ENCODE results near the gene TBCEL. TPM values are rescaled to one million over a fixed set of nuclear protein-coding genes. Genes with fewer than 3 reads are reported as not detected.

Gene TBCEL
- total and polyA plus RNA-seq, 2 donors, result 9.0 to 26.8 TPM

GRCh38 chr11:121035169-121035755, 11.4 kb downstream of the TBCEL start:
- DNase-seq (ENCODE audit: low read depth in 6 of 9, low spot score in 9 of 9), result no peak
- no peaks in the 10 kb centered on the region for H3K27me3 ChIP-seq (ENCODE audit: control insufficient read depth in 2 of 2, insufficient read depth in 1 of 2, low read length in 1 of 2)
- H3K27ac ChIP-seq (ENCODE audit: low read depth in 1 of 2, low read length in 1 of 2), result no peak overlapping the region
- H3K36me3 ChIP-seq (ENCODE audit: control insufficient read depth in 2 of 2, insufficient read depth in 2 of 2, low read length in 1 of 2), result no peaks in the 10 kb centered on the region
- WGBS, result 80% methylated on average over 4 of the region's 4 CpGs
- no peaks in the 10 kb centered on the region for H3K4me1 ChIP-seq (ENCODE audit: control insufficient read depth in 2 of 2, insufficient read depth in 2 of 2, low read length in 2 of 2)
- no peak overlapping the region for H3K4me3 ChIP-seq (ENCODE audit: low read length in 2 of 2)
- H3K9me3 ChIP-seq (ENCODE audit: control insufficient read depth in 2 of 2, insufficient read depth in 1 of 2, low read length in 1 of 2), result no peaks in the 10 kb centered on the region

GRCh38 chr11:121035780-121036179, 11.9 kb downstream of the TBCEL start:
- no peaks in the 10 kb centered on the region for H3K36me3 ChIP-seq (ENCODE audit: control insufficient read depth in 2 of 2, insufficient read depth in 2 of 2, low read length in 1 of 2)
- H3K4me1 ChIP-seq (ENCODE audit: control insufficient read depth in 2 of 2, insufficient read depth in 2 of 2, low read length in 2 of 2), result no peaks in the 10 kb centered on the region
- WGBS, result 69% methylated on average over 3 of the region's 3 CpGs
- DNase-seq (ENCODE audit: low read depth in 6 of 9, low spot score in 9 of 9), result no peak
- H3K27me3 ChIP-seq (ENCODE audit: control insufficient read depth in 2 of 2, insufficient read depth in 1 of 2, low read length in 1 of 2), result no peaks in the 10 kb centered on the region
- no peak overlapping the region for H3K27ac ChIP-seq (ENCODE audit: low read depth in 1 of 2, low read length in 1 of 2)
- H3K4me3 ChIP-seq (ENCODE audit: low read length in 2 of 2), result no peak overlapping the region
- no peaks in the 10 kb centered on the region for H3K9me3 ChIP-seq (ENCODE audit: control insufficient read depth in 2 of 2, insufficient read depth in 1 of 2, low read length in 1 of 2)

GRCh38 chr11:121037016-121037415, 13.1 kb downstream of the TBCEL start:
- no peaks in the 10 kb centered on the region for H3K9me3 ChIP-seq (ENCODE audit: control insufficient read depth in 2 of 2, insufficient read depth in 1 of 2, low read length in 1 of 2)
- no peaks in the 10 kb centered on the region for H3K4me1 ChIP-seq (ENCODE audit: control insufficient read depth in 2 of 2, insufficient read depth in 2 of 2, low read length in 2 of 2)
- WGBS, result 97% methylated on average over 1 of the region's 1 CpG
- H3K36me3 ChIP-seq (ENCODE audit: control insufficient read depth in 2 of 2, insufficient read depth in 2 of 2, low read length in 1 of 2), result no peaks in the 10 kb centered on the region
- no peaks in the 10 kb centered on the region for H3K27me3 ChIP-seq (ENCODE audit: control insufficient read depth in 2 of 2, insufficient read depth in 1 of 2, low read length in 1 of 2)
- no peak overlapping the region for H3K4me3 ChIP-seq (ENCODE audit: low read length in 2 of 2)
- no peak for DNase-seq (ENCODE audit: low read depth in 6 of 9, low spot score in 9 of 9)
- H3K27ac ChIP-seq (ENCODE audit: low read depth in 1 of 2, low read length in 1 of 2), result no peak overlapping the region

- no peak for DNase-seq (ENCODE audit: low read depth in 6 of 9, low spot score in 9 of 9)
- H3K4me1 ChIP-seq (ENCODE audit: control insufficient read depth in 2 of 2, insufficient read depth in 2 of 2, low read length in 2 of 2), result no peaks in the 10 kb centered on the region
- H3K9me3 ChIP-seq (ENCODE audit: control insufficient read depth in 2 of 2, insufficient read depth in 1 of 2, low read length in 1 of 2), result no peaks in the 10 kb centered on the region
- no peak overlapping the region for H3K4me3 ChIP-seq (ENCODE audit: low read length in 2 of 2)
- no peaks in the 10 kb centered on the region for H3K27me3 ChIP-seq (ENCODE audit: control insufficient read depth in 2 of 2, insufficient read depth in 1 of 2, low read length in 1 of 2)
- no peaks in the 10 kb centered on the region for H3K36me3 ChIP-seq (ENCODE audit: control insufficient read depth in 2 of 2, insufficient read depth in 2 of 2, low read length in 1 of 2)
- WGBS, result 97% methylated on average over 5 of the region's 5 CpGs
- H3K27ac ChIP-seq (ENCODE audit: low read depth in 1 of 2, low read length in 1 of 2), result no peak overlapping the region
These were observed 14.9 kb downstream of the TBCEL start for GRCh38 chr11:121038648-121039409.

- H3K27ac ChIP-seq (ENCODE audit: low read depth in 1 of 2, low read length in 1 of 2), result no peak overlapping the region
- H3K27me3 ChIP-seq (ENCODE audit: control insufficient read depth in 2 of 2, insufficient read depth in 1 of 2, low read length in 1 of 2), result no peaks in the 10 kb centered on the region
- 93% methylated on average over 1 of the region's 1 CpG for WGBS
- no peaks in the 10 kb centered on the region for H3K4me1 ChIP-seq (ENCODE audit: control insufficient read depth in 2 of 2, insufficient read depth in 2 of 2, low read length in 2 of 2)
- H3K4me3 ChIP-seq (ENCODE audit: low read length in 2 of 2), result no peak overlapping the region
- DNase-seq (ENCODE audit: low read depth in 6 of 9, low spot score in 9 of 9), result no peak
- no peaks in the 10 kb centered on the region for H3K9me3 ChIP-seq (ENCODE audit: control insufficient read depth in 2 of 2, insufficient read depth in 1 of 2, low read length in 1 of 2)
- no peaks in the 10 kb centered on the region for H3K36me3 ChIP-seq (ENCODE audit: control insufficient read depth in 2 of 2, insufficient read depth in 2 of 2, low read length in 1 of 2)
These were observed 16.2 kb downstream of the TBCEL start for GRCh38 chr11:121039971-121040613.

GRCh38 chr11:121040614-121041002, 16.7 kb downstream of the TBCEL start:
- Histone ChIP-seq H3K9me3 (ENCODE audit: control insufficient read depth in 2 of 2, insufficient read depth in 1 of 2, low read length in 1 of 2) (no peaks in the 10 kb centered on the region), H3K4me3 (ENCODE audit: low read length in 2 of 2) (no peak overlapping the region), H3K27ac (ENCODE audit: low read depth in 1 of 2, low read length in 1 of 2) (no peak overlapping the region), H3K4me1 (ENCODE audit: control insufficient read depth in 2 of 2, insufficient read depth in 2 of 2, low read length in 2 of 2) (no peaks in the 10 kb centered on the region), H3K27me3 (ENCODE audit: control insufficient read depth in 2 of 2, insufficient read depth in 1 of 2, low read length in 1 of 2) (no peaks in the 10 kb centered on the region), H3K36me3 (ENCODE audit: control insufficient read depth in 2 of 2, insufficient read depth in 2 of 2, low read length in 1 of 2) (no peaks in the 10 kb centered on the region)
- no peak for DNase-seq (ENCODE audit: low read depth in 6 of 9, low spot score in 9 of 9)
- WGBS, result over 99% methylated on average over 3 of the region's 3 CpGs

- DNase-seq (ENCODE audit: low read depth in 6 of 9, low spot score in 9 of 9), result no peak
- Histone ChIP-seq H3K36me3 (ENCODE audit: control insufficient read depth in 2 of 2, insufficient read depth in 2 of 2, low read length in 1 of 2) (no peaks in the 10 kb centered on the region), H3K9me3 (ENCODE audit: control insufficient read depth in 2 of 2, insufficient read depth in 1 of 2, low read length in 1 of 2) (no peaks in the 10 kb centered on the region), H3K27me3 (ENCODE audit: control insufficient read depth in 2 of 2, insufficient read depth in 1 of 2, low read length in 1 of 2) (no peaks in the 10 kb centered on the region), H3K4me1 (ENCODE audit: control insufficient read depth in 2 of 2, insufficient read depth in 2 of 2, low read length in 2 of 2) (no peaks in the 10 kb centered on the region), H3K4me3 (ENCODE audit: low read length in 2 of 2) (no peak overlapping the region), H3K27ac (ENCODE audit: low read depth in 1 of 2, low read length in 1 of 2) (no peak overlapping the region)
- over 99% methylated on average over 5 of the region's 5 CpGs for WGBS
These were observed 17.2 kb downstream of the TBCEL start for GRCh38 chr11:121041072-121041471.

- H3K4me3 ChIP-seq (ENCODE audit: low read length in 2 of 2), result no peak overlapping the region
- no peaks in the 10 kb centered on the region for H3K27me3 ChIP-seq (ENCODE audit: control insufficient read depth in 2 of 2, insufficient read depth in 1 of 2, low read length in 1 of 2)
- WGBS, result 99% methylated on average over 1 of the region's 1 CpG
- H3K27ac ChIP-seq (ENCODE audit: low read depth in 1 of 2, low read length in 1 of 2), result no peak overlapping the region
- H3K4me1 ChIP-seq (ENCODE audit: control insufficient read depth in 2 of 2, insufficient read depth in 2 of 2, low read length in 2 of 2), result no peaks in the 10 kb centered on the region
- no peaks in the 10 kb centered on the region for H3K9me3 ChIP-seq (ENCODE audit: control insufficient read depth in 2 of 2, insufficient read depth in 1 of 2, low read length in 1 of 2)
- H3K36me3 ChIP-seq (ENCODE audit: control insufficient read depth in 2 of 2, insufficient read depth in 2 of 2, low read length in 1 of 2), result peaks cover 0 to 3% of the 10 kb centered on the region in 2 donors
- DNase-seq (ENCODE audit: low read depth in 6 of 9, low spot score in 9 of 9), result no peak
These were observed 18.4 kb downstream of the TBCEL start for GRCh38 chr11:121042296-121042695.

GRCh38 chr11:121047926-121048325, 24.0 kb downstream of the TBCEL start:
- Histone ChIP-seq H3K27me3 (ENCODE audit: control insufficient read depth in 2 of 2, insufficient read depth in 1 of 2, low read length in 1 of 2) (no peaks in the 10 kb centered on the region), H3K4me1 (ENCODE audit: control insufficient read depth in 2 of 2, insufficient read depth in 2 of 2, low read length in 2 of 2) (no peaks in the 10 kb centered on the region), H3K4me3 (ENCODE audit: low read length in 2 of 2) (no peak overlapping the region), H3K27ac (ENCODE audit: low read depth in 1 of 2, low read length in 1 of 2) (no peak overlapping the region), H3K36me3 (ENCODE audit: control insufficient read depth in 2 of 2, insufficient read depth in 2 of 2, low read length in 1 of 2) (peaks cover 0 to 9% of the 10 kb centered on the region in 2 donors), H3K9me3 (ENCODE audit: control insufficient read depth in 2 of 2, insufficient read depth in 1 of 2, low read length in 1 of 2) (no peaks in the 10 kb centered on the region)
- DNase-seq (ENCODE audit: low read depth in 6 of 9, low spot score in 9 of 9), result no peak
- 96% methylated on average over 1 of the region's 1 CpG for WGBS

All from thymus (tissue), 11 donors.